Urinary bladder (tissue), 4 donors: ENCODE data around the gene CNTNAP2. TPM values are rescaled to one million over a fixed set of nuclear protein-coding genes. Genes with fewer than 3 reads are reported as not detected.
"Not testable (repeated sequence)": the region's sequence is repeated elsewhere in the genome, so short reads cannot be mapped to it uniquely, and the experiment has no call there.

Source experiments
- DNase-seq: peaks from one replicate; pipeline ENCODE4 v3.0.0-alpha.2; 2015; ENCODE audit errors: extremely low spot score
- H3K27ac ChIP-seq: one replicate; pipeline ENCODE4 v1.5.1; 2013; ENCODE audit warnings: low read depth, mild to moderate bottlenecking, moderate library complexity
- H3K36me3 ChIP-seq: one replicate; pipeline ENCODE4 v1.6.1; 2013; ENCODE audit warnings: mild to moderate bottlenecking, moderate library complexity; ENCODE audit not compliant: insufficient read depth
- H3K4me1 ChIP-seq: one replicate; pipeline ENCODE4 v1.6.1; 2013; ENCODE audit warnings: mild to moderate bottlenecking, moderate library complexity; ENCODE audit not compliant: insufficient read depth
- H3K4me3 ChIP-seq: one replicate; pipeline ENCODE4 v1.5.1; 2013; ENCODE audit warnings: low read depth, low read length
- WGBS: extraction: QIAGEN DNeasy Blood & Tissue Kit; methylation state at CpG from one replicate; pipeline ENCODE4 v1.1.7; 2013; 5-methylcytosine and 5-hydroxymethylcytosine counted together
- polyA plus RNA-seq: library from polyadenylated mRNA; stranded (reverse); fragments of 200-250 nt; gene quantifications from one replicate; pipeline ENCODE4 v1.2.3, GENCODE V29; 2013
- total RNA-seq: library from RNA; depleted of rRNA; stranded (reverse); fragments of >200 nt; gene quantifications from one replicate; pipeline ENCODE4 v1.2.3, GENCODE V29; 2014
- donor health status: healthy with polysubstance abuse.
- donor health status: healthy.

Gene CNTNAP2
- total and polyA plus RNA-seq, 2 donors = 0.28 to 23.3 TPM

DNA sequence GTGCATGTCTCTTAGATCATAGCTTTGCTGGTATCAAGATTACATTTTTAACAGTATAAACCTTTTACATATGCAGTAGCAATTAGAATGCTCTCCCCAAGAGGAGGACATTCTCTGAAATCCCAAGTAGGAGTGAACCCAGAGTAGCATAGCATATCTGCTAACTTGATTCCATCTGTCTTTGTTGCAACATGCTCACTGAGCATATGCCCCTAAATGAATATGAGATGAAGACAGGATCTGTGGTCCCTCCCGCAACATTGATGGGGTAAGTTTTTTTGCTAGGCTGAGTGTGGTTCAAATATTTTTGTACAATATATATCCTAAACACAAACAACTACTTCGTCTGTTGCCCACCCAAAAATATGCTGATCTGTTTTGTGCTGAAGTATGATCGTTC lies 1939.8 kb downstream of the CNTNAP2 start:
- DNase-seq = no peak
- Histone ChIP-seq H3K36me3 (no peaks in the 10 kb centered on the region), H3K4me1 (no peaks in the 10 kb centered on the region), H3K27ac (no peak overlapping the region), H3K4me3 (no peak overlapping the region)
- WGBS = 88% methylated on average over 3 of the region's 3 CpGs

DNA sequence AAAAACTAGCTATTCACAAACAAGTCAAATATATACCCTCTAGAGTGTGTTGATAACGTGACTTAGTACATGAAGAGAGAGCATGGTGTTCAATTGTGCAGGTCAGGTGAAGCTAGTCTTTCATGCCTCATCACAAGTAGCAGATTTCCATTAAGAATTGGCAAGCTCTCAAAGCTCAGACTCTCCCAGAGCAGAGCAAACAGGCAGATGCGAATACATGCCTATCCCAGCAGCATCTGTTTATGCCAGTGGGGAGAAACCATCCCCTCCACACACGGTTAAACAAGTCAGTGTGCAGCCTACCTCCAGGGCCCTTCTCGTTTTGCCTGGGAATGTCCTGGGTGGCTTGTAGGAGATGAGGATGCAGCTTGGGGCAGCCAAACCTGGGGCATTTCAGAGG lies 1941.5 kb downstream of the CNTNAP2 start:
- H3K36me3 ChIP-seq = no peaks in the 10 kb centered on the region
- no peaks in the 10 kb centered on the region for H3K4me1 ChIP-seq
- 53% methylated on average over 4 of the region's 4 CpGs for WGBS
- H3K27ac ChIP-seq = no peak overlapping the region
- no peak for DNase-seq
- H3K4me3 ChIP-seq = no peak overlapping the region

DNA sequence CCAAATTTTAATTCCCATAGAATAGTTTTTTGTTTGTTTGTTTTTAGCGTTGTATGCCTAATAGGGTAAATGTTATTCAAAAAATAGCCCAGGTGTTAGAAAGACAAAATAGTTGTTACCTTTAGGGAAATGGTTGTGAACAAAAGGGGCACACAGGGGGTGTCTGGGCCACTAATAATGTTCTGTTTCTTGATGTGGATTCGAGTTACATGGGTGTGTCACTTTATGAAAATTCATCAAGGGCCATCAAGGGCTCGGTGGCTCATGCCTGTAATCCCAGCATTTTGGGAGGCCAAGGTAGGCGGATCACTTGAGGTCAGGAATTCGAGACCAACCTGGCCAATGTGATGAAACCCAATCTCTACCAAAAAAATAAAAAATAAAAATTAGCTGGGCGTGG lies 1942.2 kb downstream of the CNTNAP2 start:
- Histone ChIP-seq H3K27ac (no peak overlapping the region), H3K36me3 (no peaks in the 10 kb centered on the region), H3K4me3 (no peak overlapping the region), H3K4me1 (no peaks in the 10 kb centered on the region)
- WGBS = 88% methylated on average over 6 of the region's 6 CpGs
- no peak for DNase-seq

DNA sequence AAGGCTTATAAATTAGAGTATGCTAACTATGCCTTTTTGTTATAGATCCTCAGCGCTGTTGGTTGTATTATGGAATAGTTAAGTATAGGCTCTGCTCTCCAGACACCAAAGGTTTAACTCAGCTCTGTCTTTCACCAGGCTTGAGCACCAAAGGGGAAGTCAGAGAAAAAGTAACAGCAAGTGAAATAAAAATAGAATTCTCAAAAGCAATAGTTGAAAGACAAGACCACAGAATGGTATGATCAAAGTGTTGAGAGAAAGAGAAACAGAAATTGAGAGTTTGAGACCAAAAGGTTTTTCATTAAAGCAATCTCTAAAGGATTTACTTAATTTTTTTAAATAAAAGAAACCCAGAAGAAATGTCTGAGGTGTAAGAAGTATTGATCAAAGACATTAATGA lies 1944.1 kb downstream of the CNTNAP2 start:
- no peak overlapping the region for H3K27ac ChIP-seq
- no peaks in the 10 kb centered on the region for H3K36me3 ChIP-seq
- no peaks in the 10 kb centered on the region for H3K4me1 ChIP-seq
- H3K4me3 ChIP-seq = no peak overlapping the region
- no peak for DNase-seq
- 96% methylated on average over 1 of the region's 1 CpG for WGBS

DNA sequence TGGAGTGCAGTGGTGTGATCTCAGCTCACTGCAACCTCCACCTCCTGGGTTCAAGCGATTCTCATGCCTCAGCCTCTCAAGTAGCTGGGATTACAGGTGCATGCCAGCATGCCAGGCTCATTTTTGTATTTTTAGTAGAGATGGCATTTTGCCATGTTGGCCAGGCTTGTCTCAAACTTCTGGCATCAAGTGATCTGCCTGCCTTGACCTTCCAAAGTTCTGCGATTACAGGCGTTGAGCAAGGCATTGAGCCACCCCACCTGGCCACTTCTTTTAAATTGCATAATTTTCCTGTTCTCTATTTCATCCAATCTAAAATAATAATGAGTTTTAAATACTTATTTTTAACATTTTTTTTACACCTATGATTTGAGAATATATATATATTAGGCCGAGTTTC lies 1961.5 kb downstream of the CNTNAP2 start:
- not testable (repeated sequence) for DNase-seq, H3K4me1 ChIP-seq, H3K27ac ChIP-seq, H3K36me3 ChIP-seq, H3K4me3 ChIP-seq
- 85% methylated on average over 4 of the region's 4 CpGs for WGBS

DNA sequence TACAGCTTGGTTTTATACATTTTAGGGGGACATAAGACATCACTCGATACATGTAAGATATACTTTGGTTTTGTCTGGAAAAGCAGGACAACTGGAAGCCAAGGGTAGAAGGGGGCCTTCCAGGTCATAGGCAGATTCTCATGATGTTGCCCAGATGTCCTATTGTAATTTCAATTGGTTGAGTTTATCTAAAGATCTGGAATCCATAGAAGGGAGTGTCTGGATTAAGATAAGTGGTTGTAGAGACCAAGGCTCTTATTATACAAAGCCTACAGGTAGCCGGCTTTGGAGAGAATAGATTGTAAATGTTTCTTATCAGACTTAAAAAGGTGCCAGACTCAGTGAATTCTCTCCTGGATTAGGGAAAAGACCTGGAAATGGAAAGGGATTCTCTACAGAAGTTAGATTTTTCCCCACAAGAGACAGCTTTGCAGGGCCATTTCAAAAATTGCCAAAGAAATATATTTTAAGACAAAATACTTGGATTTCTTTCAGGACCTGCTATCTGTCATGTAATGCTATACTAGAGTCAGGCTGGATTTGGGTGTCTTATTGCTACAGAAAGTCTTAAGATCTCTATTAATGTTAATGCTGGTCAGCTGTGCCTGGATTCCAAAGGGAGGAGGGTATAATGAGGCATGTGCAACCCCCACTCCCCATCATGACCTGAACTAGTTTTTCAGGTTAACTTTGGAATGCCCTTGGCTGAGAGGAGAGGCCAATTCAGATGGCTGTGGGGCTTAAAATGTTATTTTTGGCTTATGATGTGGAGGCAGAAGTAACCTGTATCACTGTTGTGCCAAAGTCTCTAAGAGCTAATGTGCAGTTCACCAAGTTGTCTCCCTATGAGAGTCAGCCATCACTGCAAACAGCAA lies 1962.8 kb downstream of the CNTNAP2 start:
- no peak for DNase-seq
- Histone ChIP-seq H3K36me3 (no peaks in the 10 kb centered on the region), H3K4me3 (no peak overlapping the region), H3K4me1 (no peaks in the 10 kb centered on the region), H3K27ac (no peak overlapping the region)
- WGBS = 85% methylated on average over 2 of the region's 2 CpGs

DNA sequence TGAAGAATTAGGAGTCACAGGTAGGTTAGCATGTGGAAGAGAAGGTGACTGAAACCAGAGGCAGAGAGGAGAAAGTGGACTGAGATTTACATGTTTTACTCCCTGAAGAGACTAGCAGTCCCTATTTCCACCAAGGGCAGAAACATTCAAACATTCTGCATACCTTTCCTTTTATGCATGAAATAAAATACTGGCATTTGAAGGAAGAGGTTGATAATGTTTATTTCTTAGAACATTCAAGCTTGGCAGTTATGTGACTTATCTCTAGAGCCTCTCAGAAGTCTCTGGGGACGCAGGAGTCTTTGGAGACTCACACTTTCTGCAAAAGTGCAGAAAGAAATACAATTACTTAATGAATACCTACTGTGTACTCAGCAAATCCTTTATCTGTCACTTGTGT lies 1966.8 kb downstream of the CNTNAP2 start:
- DNase-seq = no peak
- 21% methylated on average over 1 of the region's 1 CpG for WGBS
- Histone ChIP-seq H3K4me1 (no peaks in the 10 kb centered on the region), H3K36me3 (no peaks in the 10 kb centered on the region), H3K27ac (no peak overlapping the region), H3K4me3 (no peak overlapping the region)

DNA sequence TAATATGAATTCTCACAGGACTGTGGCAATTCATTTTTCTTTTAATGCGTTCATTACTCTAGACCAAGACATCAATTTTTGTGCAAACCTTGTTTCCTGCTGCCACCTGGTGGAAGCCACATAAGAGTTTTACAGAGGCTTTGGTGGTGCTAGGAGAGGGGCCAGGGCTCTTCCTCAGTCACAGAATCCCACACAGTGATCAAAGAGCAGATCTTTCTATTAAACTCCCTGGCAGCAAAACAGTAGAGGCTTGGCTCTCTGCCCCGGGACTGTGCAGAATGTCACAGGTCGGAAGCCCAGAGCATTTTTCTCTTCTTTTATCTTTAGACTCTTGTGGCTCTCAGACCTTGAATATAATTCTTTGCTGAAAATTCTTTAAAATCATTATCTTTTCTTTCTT lies 1967.5 kb downstream of the CNTNAP2 start:
- no peak overlapping the region for H3K4me3 ChIP-seq
- no peaks in the 10 kb centered on the region for H3K4me1 ChIP-seq
- WGBS = 4% methylated on average over 3 of the region's 3 CpGs
- H3K27ac ChIP-seq = no peak overlapping the region
- peak; percentile 78 for DNase-seq
- no peaks in the 10 kb centered on the region for H3K36me3 ChIP-seq

DNA sequence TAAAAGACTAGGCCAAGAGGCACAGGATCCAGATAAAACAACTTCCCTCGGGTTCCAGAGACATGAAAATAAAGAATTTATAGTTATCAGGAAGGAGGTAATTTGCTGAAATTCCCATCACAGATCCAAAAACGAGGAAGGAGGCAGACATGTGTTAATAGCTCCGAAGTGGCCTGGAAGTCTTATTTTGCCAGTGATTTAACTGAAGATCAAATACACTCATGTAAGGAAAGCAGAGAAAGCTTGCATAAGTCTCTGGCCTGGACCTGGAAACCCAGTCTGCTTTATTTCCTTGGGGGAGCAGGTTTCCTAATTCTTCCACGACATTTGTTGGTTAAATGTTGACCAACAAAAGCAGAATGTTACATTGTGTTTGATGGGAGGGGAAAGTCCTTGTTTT lies 1975.3 kb downstream of the CNTNAP2 start:
- no peak for DNase-seq
- no peaks in the 10 kb centered on the region for H3K4me1 ChIP-seq
- no peak overlapping the region for H3K27ac ChIP-seq
- H3K36me3 ChIP-seq = no peaks in the 10 kb centered on the region
- H3K4me3 ChIP-seq = no peak overlapping the region
- WGBS = 67% methylated on average over 4 of the region's 4 CpGs

DNA sequence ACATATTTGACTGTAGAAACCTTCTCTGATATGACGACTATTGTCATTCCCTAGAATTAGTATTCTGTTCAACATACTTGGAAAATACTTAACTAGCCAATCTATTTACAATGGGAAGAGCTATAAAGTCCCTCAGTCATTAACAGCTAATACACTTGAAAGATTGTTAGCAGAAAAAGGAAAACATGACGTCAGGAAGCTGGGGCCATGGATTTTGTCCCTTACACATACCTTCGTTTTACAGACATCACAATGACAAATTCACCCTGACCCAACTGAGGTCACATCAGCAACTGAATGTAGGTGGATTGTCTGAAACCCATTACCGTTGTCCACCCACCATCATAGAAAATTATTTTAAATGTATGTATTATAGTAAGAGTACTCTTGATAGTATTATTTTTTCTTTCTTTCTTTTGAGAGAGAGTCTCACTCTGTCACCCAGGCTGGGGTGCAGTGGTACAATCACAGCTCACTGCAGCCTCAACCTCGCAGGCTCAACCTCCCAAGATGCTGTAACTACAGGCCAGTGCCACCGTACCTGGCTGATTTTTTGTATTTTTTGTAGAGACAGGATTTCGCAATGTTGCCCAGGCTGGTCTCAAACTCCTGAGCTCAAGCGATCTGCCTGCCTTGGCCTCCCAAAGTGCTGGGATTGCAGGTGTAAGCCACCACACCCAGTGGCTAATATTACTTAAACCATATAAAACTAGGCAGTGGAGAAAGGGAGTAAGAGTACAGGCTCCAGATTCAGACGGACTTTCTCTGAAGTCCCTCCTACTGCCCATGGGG lies 1977.0 kb downstream of the CNTNAP2 start:
- DNase-seq = no peak
- H3K4me1 ChIP-seq = no peaks in the 10 kb centered on the region
- H3K27ac ChIP-seq = no peak overlapping the region
- H3K36me3 ChIP-seq = no peaks in the 10 kb centered on the region
- H3K4me3 ChIP-seq = no peak overlapping the region
- 78% methylated on average over 9 of the region's 9 CpGs for WGBS

DNA sequence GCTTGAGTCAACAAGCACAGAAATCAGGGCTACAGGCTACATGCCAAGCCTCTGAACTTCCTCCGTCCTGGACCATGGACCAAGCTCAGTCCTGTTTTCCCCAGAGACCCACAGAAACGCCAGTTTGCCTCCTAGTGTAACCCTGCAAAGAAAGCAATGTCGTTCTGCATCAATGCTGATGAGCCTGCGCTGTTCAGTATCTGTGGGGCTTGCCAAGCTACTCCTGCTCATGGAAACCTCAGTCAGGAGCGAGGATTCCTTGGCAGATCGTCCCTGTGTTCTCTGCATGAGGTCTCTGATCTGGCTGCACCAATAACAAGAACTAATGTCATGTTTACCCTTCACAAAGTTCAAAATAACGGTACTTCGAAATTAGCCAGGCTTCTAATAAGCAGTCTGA lies 1978.5 kb downstream of the CNTNAP2 start:
- Histone ChIP-seq H3K4me1 (no peaks in the 10 kb centered on the region), H3K4me3 (no peak overlapping the region), H3K27ac (no peak overlapping the region), H3K36me3 (no peaks in the 10 kb centered on the region)
- WGBS = 32% methylated on average over 8 of the region's 8 CpGs
- no peak for DNase-seq

DNA sequence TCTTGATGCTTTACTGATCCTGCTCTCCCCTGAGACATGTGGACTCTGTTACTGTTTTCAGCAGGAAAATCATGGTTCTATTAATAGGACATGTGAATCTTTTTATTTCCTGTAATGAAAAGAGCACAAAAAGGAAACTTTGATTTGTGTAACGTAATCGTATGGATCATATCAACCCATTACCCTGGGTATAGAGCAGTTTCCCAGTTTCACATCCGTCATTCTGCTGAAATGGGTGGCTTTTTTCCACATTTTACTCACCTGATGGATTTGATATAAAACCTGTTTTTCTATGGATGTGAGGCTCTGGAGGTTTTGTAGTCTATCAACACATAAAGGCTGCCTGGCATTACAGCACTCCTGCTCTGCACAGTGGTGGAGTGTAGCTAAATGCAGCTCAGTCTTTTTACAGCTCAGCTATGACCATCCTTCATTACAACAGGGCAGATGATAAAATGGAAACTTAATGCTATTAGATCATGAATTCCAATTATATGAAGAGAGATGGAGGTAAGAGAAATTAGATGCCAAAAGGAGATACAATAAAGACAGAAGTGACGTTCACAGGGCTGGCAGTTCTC lies 1987.6 kb downstream of the CNTNAP2 start:
- no peak for DNase-seq
- H3K4me3 ChIP-seq = no peak overlapping the region
- no peak overlapping the region for H3K27ac ChIP-seq
- H3K36me3 ChIP-seq = no peaks in the 10 kb centered on the region
- H3K4me1 ChIP-seq = no peaks in the 10 kb centered on the region
- 54% methylated on average over 4 of the region's 4 CpGs for WGBS

DNA sequence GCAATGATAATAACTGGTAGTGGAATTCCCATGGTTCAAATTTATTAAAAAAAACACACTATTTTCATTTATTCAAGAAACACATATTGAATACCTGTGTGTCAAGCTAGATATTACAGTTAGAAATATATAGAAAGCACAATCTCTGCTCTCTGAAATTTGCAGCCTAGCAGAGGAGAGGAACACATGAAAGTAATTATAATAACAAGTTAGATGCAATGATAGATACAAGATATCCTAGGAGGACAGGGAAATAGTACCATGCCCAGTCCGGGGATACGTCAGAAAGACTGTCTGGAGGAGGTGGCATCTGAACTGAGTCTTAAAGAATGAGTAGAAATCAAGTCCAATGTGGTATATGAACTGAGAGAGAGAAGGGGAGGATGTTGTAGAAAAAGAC lies 1988.3 kb downstream of the CNTNAP2 start:
- 88% methylated on average over 2 of the region's 2 CpGs for WGBS

DNA sequence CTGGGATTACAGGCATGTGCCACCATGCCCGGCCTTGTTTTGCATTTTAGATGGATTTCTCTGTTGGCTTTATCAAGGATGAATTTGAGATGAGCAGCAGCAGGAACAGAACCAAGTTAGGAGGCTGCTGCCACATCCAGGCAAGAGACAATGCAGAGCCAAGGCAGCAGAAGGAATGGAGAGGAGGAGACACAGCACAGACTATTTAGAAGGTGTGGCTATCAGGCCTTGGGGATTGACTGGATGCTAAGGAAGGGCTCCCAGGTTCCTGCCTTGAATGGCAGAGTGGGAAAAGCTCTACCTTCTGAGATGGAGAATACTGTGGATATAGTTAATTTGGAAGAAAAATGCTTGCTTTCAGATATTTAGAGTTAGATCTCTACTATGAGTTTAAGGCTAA lies 1989.3 kb downstream of the CNTNAP2 start:
- H3K4me1 ChIP-seq = no peaks in the 10 kb centered on the region
- no peak for DNase-seq
- no peak overlapping the region for H3K27ac ChIP-seq
- H3K4me3 ChIP-seq = no peak overlapping the region
- 98% methylated on average over 1 of the region's 1 CpG for WGBS
- H3K36me3 ChIP-seq = no peaks in the 10 kb centered on the region

More for the DNA sequence above, 1988.3 kb downstream of the CNTNAP2 start:
- DNase-seq = no peak
- H3K4me1 ChIP-seq = no peaks in the 10 kb centered on the region
- no peaks in the 10 kb centered on the region for H3K36me3 ChIP-seq
- H3K4me3 ChIP-seq = no peak overlapping the region
- H3K27ac ChIP-seq = no peak overlapping the region
